Thoracic aorta (tissue), 2 donors: Measurements from ENCODE around the gene NKX3-2. TPM values are rescaled to one million over a fixed set of nuclear protein-coding genes. Genes with fewer than 3 reads are reported as not detected.
"Not testable (repeated sequence)": the region's sequence is repeated elsewhere in the genome, so short reads cannot be mapped to it uniquely, and the experiment has no call there.

Experiments
- ATAC-seq: fragments of 150-250 bp; one replicate; pipeline ENCODE4 v1.8.0; 2017; ENCODE audit warnings: low read depth; ENCODE audit not compliant: insufficient number of reproducible peaks, low FRiP score
- DNase-seq: peaks from one replicate; pipeline ENCODE4 v3.0.0-alpha.2; 2020; ENCODE audit warnings: low spot score
- H3K27ac ChIP-seq, 2 donors: fragments of 200-600 bp; sonication (generic); 1 replicate in 1 of 2; 2 replicates in 1 of 2; pipeline ENCODE4 v1.5.1; 2016; ENCODE audit warnings: mild to moderate bottlenecking in 2 of 2, moderate library complexity in 2 of 2
- H3K27me3 ChIP-seq: fragments of 200-600 bp; sonication (generic); replicated peaks from 2 replicates; pipeline ENCODE4 v1.6.0; 2016; ENCODE audit warnings: mild to moderate bottlenecking; ENCODE audit not compliant: insufficient read depth
- H3K36me3 ChIP-seq: fragments of 200-600 bp; sonication (generic); one replicate; pipeline ENCODE4 v1.5.1; 2016
- H3K4me1 ChIP-seq, 2 donors: fragments of 200-600 bp; sonication (generic); 1 replicate in 1 of 2; 2 replicates in 1 of 2; pipeline versions ENCODE4 v1.5.1 to v1.6.0; 2016; ENCODE audit warnings: low read depth in 2 of 2, mild to moderate bottlenecking in 1 of 2; ENCODE audit not compliant: control insufficient read depth in 1 of 2
- H3K4me3 ChIP-seq: fragments of 200-600 bp; sonication (generic); 2 replicates; pipeline ENCODE4 v1.5.1; 2016; ENCODE audit warnings: mild to moderate bottlenecking
- H3K9me3 ChIP-seq: fragments of 200-600 bp; sonication (generic); 2 replicates; pipeline ENCODE4 v1.5.1; 2016
- total RNA-seq, 2 donors: library from RNA; depleted of rRNA; stranded (reverse); fragments of >200 nt; gene quantifications; one replicate each; pipeline versions ENCODE4 v1.1.0 to v1.2.3, GENCODE V29; 2016
- TF ChIP-seq, protein P1 (sequence below): fragments of 200-600 bp; sonication (generic); IDR thresholded peaks from one replicate; pipeline ENCODE4 v1.5.1; 2019; ENCODE audit warnings: antibody characterized with exemption

NKX3-2 gene
- total RNA-seq, 2 donors from 2014 or later = 0.28 TPM; not detected in 1

GRCh38 chr4:13561673-13562072 lies 17.4 kb upstream of the NKX3-2 start:
- Histone ChIP-seq H3K4me1 (no peaks in the 10 kb centered on the region), H3K36me3 (no peaks in the 10 kb centered on the region), H3K9me3 (no peaks in the 10 kb centered on the region), H3K27ac (no peak overlapping the region), H3K4me3 (no peak overlapping the region), H3K27me3 (no peaks in the 10 kb centered on the region)
- ATAC-seq = no peak
- no peak for DNase-seq
- TF ChIP-seq, protein P1, sequence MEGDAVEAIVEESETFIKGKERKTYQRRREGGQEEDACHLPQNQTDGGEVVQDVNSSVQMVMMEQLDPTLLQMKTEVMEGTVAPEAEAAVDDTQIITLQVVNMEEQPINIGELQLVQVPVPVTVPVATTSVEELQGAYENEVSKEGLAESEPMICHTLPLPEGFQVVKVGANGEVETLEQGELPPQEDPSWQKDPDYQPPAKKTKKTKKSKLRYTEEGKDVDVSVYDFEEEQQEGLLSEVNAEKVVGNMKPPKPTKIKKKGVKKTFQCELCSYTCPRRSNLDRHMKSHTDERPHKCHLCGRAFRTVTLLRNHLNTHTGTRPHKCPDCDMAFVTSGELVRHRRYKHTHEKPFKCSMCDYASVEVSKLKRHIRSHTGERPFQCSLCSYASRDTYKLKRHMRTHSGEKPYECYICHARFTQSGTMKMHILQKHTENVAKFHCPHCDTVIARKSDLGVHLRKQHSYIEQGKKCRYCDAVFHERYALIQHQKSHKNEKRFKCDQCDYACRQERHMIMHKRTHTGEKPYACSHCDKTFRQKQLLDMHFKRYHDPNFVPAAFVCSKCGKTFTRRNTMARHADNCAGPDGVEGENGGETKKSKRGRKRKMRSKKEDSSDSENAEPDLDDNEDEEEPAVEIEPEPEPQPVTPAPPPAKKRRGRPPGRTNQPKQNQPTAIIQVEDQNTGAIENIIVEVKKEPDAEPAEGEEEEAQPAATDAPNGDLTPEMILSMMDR = no peak

GRCh38 chr4:13560111-13560510 lies 15.8 kb upstream of the NKX3-2 start:
- not testable (repeated sequence) for ATAC-seq, H3K4me1 ChIP-seq, H3K27me3 ChIP-seq, H3K4me3 ChIP-seq, H3K36me3 ChIP-seq, H3K27ac ChIP-seq, H3K9me3 ChIP-seq, DNase-seq

DNA sequence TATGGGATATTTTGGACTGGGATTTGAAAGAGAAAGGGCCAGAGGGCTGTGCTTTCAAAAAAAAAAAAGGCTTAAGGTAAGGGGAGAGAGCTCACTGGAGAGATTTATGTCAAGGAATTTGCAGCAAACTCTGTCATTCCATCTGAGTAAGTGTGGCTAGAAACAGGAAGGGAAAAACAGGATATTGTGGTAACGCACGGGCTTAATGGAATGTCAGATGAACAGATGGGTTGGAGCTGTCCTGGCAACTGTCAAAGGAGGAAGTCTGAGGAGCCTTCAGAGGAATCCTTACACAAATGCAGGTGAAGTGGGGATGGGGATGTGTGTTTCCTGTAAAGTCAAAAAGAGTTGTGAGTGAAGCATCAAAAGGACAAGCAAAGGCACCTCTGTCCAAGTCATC lies 15.1 kb upstream of the NKX3-2 start:
- no peak for DNase-seq
- TF ChIP-seq, protein P1 = no peak
- H3K36me3 ChIP-seq = no peaks in the 10 kb centered on the region
- no peak overlapping the region for H3K27ac ChIP-seq
- H3K4me1 ChIP-seq = no peaks in the 10 kb centered on the region
- no peak overlapping the region for H3K4me3 ChIP-seq
- no peak for ATAC-seq
- no peaks in the 10 kb centered on the region for H3K9me3 ChIP-seq
- no peaks in the 10 kb centered on the region for H3K27me3 ChIP-seq

- TF ChIP-seq, protein P1 = no peak
- no peaks in the 10 kb centered on the region for H3K9me3 ChIP-seq
- H3K4me1 ChIP-seq = no peaks in the 10 kb centered on the region
- no peak for DNase-seq
- H3K27ac ChIP-seq = no peak overlapping the region
- no peaks in the 10 kb centered on the region for H3K36me3 ChIP-seq
- H3K4me3 ChIP-seq = no peak overlapping the region
- no peak for ATAC-seq
- H3K27me3 ChIP-seq = no peaks in the 10 kb centered on the region
These were observed 14.6 kb upstream of the NKX3-2 start for GRCh38 chr4:13558881-13559280.

DNA sequence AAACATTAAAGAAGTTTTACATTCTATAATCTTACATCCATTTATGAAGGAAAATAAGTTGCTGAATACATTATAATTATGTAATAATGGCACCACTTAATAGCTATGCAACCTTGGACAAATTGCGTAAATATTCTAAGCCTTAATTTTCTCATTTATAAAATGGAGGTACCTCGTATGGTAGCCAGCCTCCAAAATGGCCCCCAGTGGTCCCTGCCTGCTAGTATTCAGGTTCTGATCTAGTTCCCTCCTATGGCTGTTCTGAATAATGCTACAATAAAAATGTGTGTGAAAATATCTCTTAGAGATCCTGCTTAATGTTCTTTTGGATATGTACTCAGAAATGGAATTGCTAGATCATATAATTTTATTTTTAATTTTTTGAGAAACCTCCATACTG lies 11.0 kb upstream of the NKX3-2 start:
- no peaks in the 10 kb centered on the region for H3K9me3 ChIP-seq
- TF ChIP-seq, protein P1 = no peak
- no peak overlapping the region for H3K4me3 ChIP-seq
- H3K36me3 ChIP-seq = no peaks in the 10 kb centered on the region
- no peak for ATAC-seq
- DNase-seq = no peak
- no peaks in the 10 kb centered on the region for H3K4me1 ChIP-seq
- H3K27ac ChIP-seq = no peak overlapping the region
- H3K27me3 ChIP-seq = peaks cover under 1% of the 10 kb centered on the region

GRCh38 chr4:13553081-13553480 lies 8.8 kb upstream of the NKX3-2 start:
- H3K36me3 ChIP-seq = no peaks in the 10 kb centered on the region
- no peak for DNase-seq
- no peaks in the 10 kb centered on the region for H3K9me3 ChIP-seq
- ATAC-seq = no peak
- peaks cover 0 to 7% of the 10 kb centered on the region in 2 donors for H3K4me1 ChIP-seq
- no peak overlapping the region for H3K4me3 ChIP-seq
- TF ChIP-seq, protein P1 = no peak
- peaks cover 5% of the 10 kb centered on the region for H3K27me3 ChIP-seq
- H3K27ac ChIP-seq = no peak overlapping the region
